CD14-positive monocyte (primary cell): Measurements from ENCODE around the gene TBL1XR1. TPM values are rescaled to one million over a fixed set of nuclear protein-coding genes. Genes with fewer than 3 reads are reported as not detected.

ENCODE experiments used
- DNase-seq, 3 donors: peaks; one replicate each; pipeline ENCODE4 v3.0.0-alpha.2; 2011 to 2022
- H2AFZ ChIP-seq: 2 replicates; pipeline ENCODE4 v1.6.0; 2012; ENCODE audit warnings: mild to moderate bottlenecking, low read depth, low read length, inconsistent platforms; ENCODE audit not compliant: insufficient read depth, poor library complexity, severe bottlenecking
- H3K27ac ChIP-seq, 2 donors: 1 replicate in 1 of 2; 2 replicates in 1 of 2; pipeline ENCODE4 v1.5.1; 2012 to 2013; ENCODE audit warnings: low read length in 2 of 2, control low read depth in 1 of 2, inconsistent platforms in 1 of 2, low read depth in 1 of 2, mild to moderate bottlenecking in 1 of 2
- H3K27me3 ChIP-seq, 2 donors: one replicate each; pipeline versions ENCODE4 v1.6.0 to v1.6.1; 2011 to 2013; ENCODE audit warnings: low read length in 2 of 2; ENCODE audit not compliant: control insufficient read depth in 2 of 2, insufficient read depth in 2 of 2
- H3K36me3 ChIP-seq, 2 donors: replicated peaks in 1 of 2; 1 replicate in 1 of 2; 2 replicates in 1 of 2; pipeline versions ENCODE4 v1.5.1 to v1.6.1; 2012 to 2013; ENCODE audit warnings: low read length in 2 of 2, control low read depth in 1 of 2, inconsistent platforms in 1 of 2, mild to moderate bottlenecking in 1 of 2; ENCODE audit not compliant: insufficient read depth in 2 of 2, control insufficient read depth in 1 of 2
- H3K4me1 ChIP-seq, 2 donors: 1 replicate in 1 of 2; 2 replicates in 1 of 2; pipeline versions ENCODE4 v1.5.1 to v1.6.1; 2012 to 2013; ENCODE audit warnings: low read length in 2 of 2, control low read depth in 1 of 2, inconsistent platforms in 1 of 2, mild to moderate bottlenecking in 1 of 2, moderate library complexity in 1 of 2; ENCODE audit not compliant: insufficient read depth in 2 of 2, control insufficient read depth in 1 of 2
- H3K4me2 ChIP-seq: replicated peaks from 2 replicates; pipeline ENCODE3; 2012; ENCODE audit warnings: low read length, moderate library complexity, mild to moderate bottlenecking; ENCODE audit not compliant: poor library complexity, severe bottlenecking; ENCODE audit errors: extremely low read depth
- H3K4me3 ChIP-seq, 3 experiments: fragments of 200-600 bp in 1 of 3; sonication (generic) in 1 of 3; replicated peaks in 1 of 3; 1 replicate in 2 of 3; 2 replicates in 1 of 3; pipeline ENCODE4 v1.5.1; 2011 to 2013; ENCODE audit warnings: low read length in 3 of 3, mild to moderate bottlenecking in 3 of 3, control low read depth in 2 of 3, low read depth in 2 of 3, inconsistent platforms in 1 of 3, moderate library complexity in 1 of 3
- H3K79me2 ChIP-seq: 2 replicates; pipeline ENCODE4 v1.6.0; 2012; ENCODE audit warnings: mild to moderate bottlenecking, control low read depth, inconsistent platforms, low read length, moderate library complexity; ENCODE audit not compliant: insufficient read depth
- H3K9ac ChIP-seq: 2 replicates; pipeline ENCODE4 v1.6.0; 2017; ENCODE audit warnings: low read length, mild to moderate bottlenecking; ENCODE audit not compliant: insufficient read depth, poor library complexity, severe bottlenecking
- H3K9me3 ChIP-seq, 2 donors: replicated peaks in 1 of 2; 1 replicate in 1 of 2; 2 replicates in 1 of 2; pipeline versions ENCODE4 v1.5.1 to v1.6.1; 2012 to 2013; ENCODE audit warnings: low read length in 2 of 2, control low read depth in 1 of 2; ENCODE audit not compliant: control insufficient read depth in 1 of 2, insufficient read depth in 1 of 2
- H4K20me1 ChIP-seq: 2 replicates; pipeline ENCODE4 v1.6.0; 2012; ENCODE audit warnings: mild to moderate bottlenecking, low read length, control low read depth, moderate library complexity; ENCODE audit not compliant: insufficient read depth
- H3K27ac Mint-ChIP-seq, 7 donors: one replicate each; pipeline ENCODE4 v1.8.0; 2020; ENCODE audit warnings: mild to moderate bottlenecking in 7 of 7, mixed read lengths in 7 of 7, moderate library complexity in 6 of 7, inconsistent platforms in 2 of 7
- H3K27me3 Mint-ChIP-seq, 3 donors: one replicate each; pipeline ENCODE4 v1.8.0; 2021 to 2022; ENCODE audit warnings: low read depth in 3 of 3, mild to moderate bottlenecking in 3 of 3, mixed read lengths in 3 of 3, moderate library complexity in 3 of 3, inconsistent platforms in 1 of 3
- H3K36me3 Mint-ChIP-seq, 2 donors: one replicate each; pipeline ENCODE4 v1.8.0; 2020; ENCODE audit warnings: mixed read lengths in 2 of 2, inconsistent platforms in 1 of 2, mild to moderate bottlenecking in 1 of 2
- H3K4me1 Mint-ChIP-seq: one replicate; pipeline ENCODE4 v1.8.0; 2020; ENCODE audit warnings: mild to moderate bottlenecking, mixed read lengths
- H3K4me3 Mint-ChIP-seq, 2 donors: one replicate each; pipeline ENCODE4 v1.8.0; 2020; ENCODE audit warnings: mild to moderate bottlenecking in 2 of 2, mixed read lengths in 2 of 2, moderate library complexity in 1 of 2
- H3K9me3 Mint-ChIP-seq, 7 donors: one replicate each; pipeline ENCODE4 v1.8.0; 2020 to 2022; ENCODE audit warnings: mixed read lengths in 7 of 7, mild to moderate bottlenecking in 6 of 7, moderate library complexity in 6 of 7, inconsistent platforms in 2 of 7
- WGBS: methylation state at CpG from one replicate; pipeline ENCODE4 v1.1.5; 2013; ENCODE audit warnings: missing lambda C conversion rate; ENCODE audit not compliant: insufficient coverage; 5-methylcytosine and 5-hydroxymethylcytosine counted together
- intact Hi-C, 2 donors: fragments of 100-400 bp; cut with micrococcal nuclease; formaldehyde crosslinking; loops; one replicate each; pipeline versions ENCODE4 v1.15.0 to v1.15.1; 2023
- polyA plus RNA-seq, 3 donors: library from polyadenylated mRNA; depleted of rRNA in 1 of 3; unstranded in 2 of 3; stranded (reverse) in 1 of 3; fragments of 300-500 nt in 2 of 3; fragments of >200 nt in 1 of 3; fragmentation: Illumina TruSeq in 2 of 3; gene quantifications; 1 replicate in 2 of 3; 2 replicates in 1 of 3; pipeline ENCODE4 v1.2.3, GENCODE V29; 2012 to 2021
- TF ChIP-seq, protein P1 (sequence below): fragments of 200-600 bp; IDR thresholded peaks from one replicate; pipeline ENCODE4 v1.8.0; 2022; ENCODE audit warnings: antibody characterized with exemption, mild to moderate bottlenecking

Gene TBL1XR1
- polyA plus RNA-seq, 3 donors: 10.2 to 20.4 (median 18.3) TPM

DNA sequence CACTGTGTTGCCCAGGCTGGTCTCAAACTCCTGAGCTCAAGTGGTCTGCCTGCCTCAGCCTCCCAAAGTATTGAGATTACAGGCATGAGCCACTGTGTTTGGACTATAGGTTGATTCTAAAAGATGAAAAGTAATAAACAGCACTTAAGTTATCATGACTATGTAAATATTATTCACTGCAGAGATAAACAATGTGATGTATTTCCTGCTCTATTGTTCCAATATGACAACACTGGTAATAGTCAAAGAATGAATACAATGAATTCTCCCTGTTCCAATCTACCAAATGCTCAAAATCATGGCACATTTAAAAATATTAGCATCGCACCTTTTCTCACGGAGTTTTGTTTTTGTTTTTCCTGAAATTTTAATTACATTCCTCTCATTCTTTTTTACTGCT, 36.8 kb upstream of the TBL1XR1 start:
- Mint-ChIP-seq H3K27me3 (no peaks in the 10 kb centered on the region), H3K4me3 (no peak overlapping the region), H3K9me3 (peaks cover 0 to 4% (median 2%) of the 10 kb centered on the region in 7 donors), H3K4me1 (peaks cover 8% of the 10 kb centered on the region), H3K36me3 (no peaks in the 10 kb centered on the region), H3K27ac (no peak overlapping the region)
- no peaks in the 10 kb centered on the region for H3K36me3 ChIP-seq
- H3K27ac ChIP-seq: no peak overlapping the region
- intact Hi-C loops: no loop called here
- H3K4me3 ChIP-seq: no peak overlapping the region
- WGBS: no CpG with 5 or more reads among the region's 2 CpGs
- no peaks in the 10 kb centered on the region for H3K27me3 ChIP-seq
- no peaks in the 10 kb centered on the region for H4K20me1 ChIP-seq
- no peak overlapping the region for H3K4me2 ChIP-seq
- no peaks in the 10 kb centered on the region for H3K9me3 ChIP-seq
- H2AFZ ChIP-seq: no peak overlapping the region
- H3K9ac ChIP-seq: no peak overlapping the region
- TF ChIP-seq, protein P1, sequence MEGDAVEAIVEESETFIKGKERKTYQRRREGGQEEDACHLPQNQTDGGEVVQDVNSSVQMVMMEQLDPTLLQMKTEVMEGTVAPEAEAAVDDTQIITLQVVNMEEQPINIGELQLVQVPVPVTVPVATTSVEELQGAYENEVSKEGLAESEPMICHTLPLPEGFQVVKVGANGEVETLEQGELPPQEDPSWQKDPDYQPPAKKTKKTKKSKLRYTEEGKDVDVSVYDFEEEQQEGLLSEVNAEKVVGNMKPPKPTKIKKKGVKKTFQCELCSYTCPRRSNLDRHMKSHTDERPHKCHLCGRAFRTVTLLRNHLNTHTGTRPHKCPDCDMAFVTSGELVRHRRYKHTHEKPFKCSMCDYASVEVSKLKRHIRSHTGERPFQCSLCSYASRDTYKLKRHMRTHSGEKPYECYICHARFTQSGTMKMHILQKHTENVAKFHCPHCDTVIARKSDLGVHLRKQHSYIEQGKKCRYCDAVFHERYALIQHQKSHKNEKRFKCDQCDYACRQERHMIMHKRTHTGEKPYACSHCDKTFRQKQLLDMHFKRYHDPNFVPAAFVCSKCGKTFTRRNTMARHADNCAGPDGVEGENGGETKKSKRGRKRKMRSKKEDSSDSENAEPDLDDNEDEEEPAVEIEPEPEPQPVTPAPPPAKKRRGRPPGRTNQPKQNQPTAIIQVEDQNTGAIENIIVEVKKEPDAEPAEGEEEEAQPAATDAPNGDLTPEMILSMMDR: no peak
- peaks cover 3 to 6% of the 10 kb centered on the region in 2 donors for H3K4me1 ChIP-seq
- DNase-seq: no peak
- H3K79me2 ChIP-seq: no peaks in the 10 kb centered on the region

DNA sequence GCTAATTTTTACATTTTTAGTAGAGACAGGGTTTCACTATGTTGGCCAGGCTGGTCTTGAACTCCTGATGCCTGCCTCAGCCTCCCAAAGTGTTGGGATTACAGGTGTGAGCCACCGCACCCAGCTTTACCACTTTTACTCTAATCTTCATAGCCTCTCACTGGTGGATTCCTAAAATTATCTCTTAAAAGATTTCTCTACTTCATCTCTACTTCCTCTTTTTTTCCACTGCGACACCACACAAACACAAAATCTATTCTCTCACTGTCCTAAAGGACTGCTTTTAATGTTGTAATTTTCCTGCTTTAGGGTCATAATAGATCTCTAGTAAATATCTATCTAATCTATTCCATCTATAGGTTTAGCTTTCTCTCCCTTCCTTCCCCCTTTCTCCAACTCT, 34.0 kb upstream of the TBL1XR1 start:
- Histone ChIP-seq H2AFZ (peak overlapping the region; percentile 0), H3K36me3 (no peaks in the 10 kb centered on the region), H3K27ac (no peak overlapping the region), H3K4me1 (peaks cover 3 to 6% of the 10 kb centered on the region in 2 donors), H3K9ac (no peak overlapping the region), H3K9me3 (peaks cover 0 to 3% of the 10 kb centered on the region in 2 donors), H3K79me2 (no peaks in the 10 kb centered on the region), H3K27me3 (no peaks in the 10 kb centered on the region), H4K20me1 (no peaks in the 10 kb centered on the region), H3K4me3 (no peak overlapping the region), H3K4me2 (no peak overlapping the region)
- H3K9me3 Mint-ChIP-seq: peaks cover 4 to 10% (median 6%) of the 10 kb centered on the region in 7 donors
- no peak overlapping the region for H3K4me3 Mint-ChIP-seq
- H3K36me3 Mint-ChIP-seq: no peaks in the 10 kb centered on the region
- TF ChIP-seq, protein P1: no peak
- 40% methylated on average over 1 of the region's 2 CpGs for WGBS
- peaks cover 0 to 1% (median 0%) of the 10 kb centered on the region in 3 donors for H3K27me3 Mint-ChIP-seq
- no peak for DNase-seq
- H3K4me1 Mint-ChIP-seq: peaks cover 8% of the 10 kb centered on the region
- intact Hi-C loops: no loop called here
- peak overlapping the region in 1 of 7 donors; percentile 42 for H3K27ac Mint-ChIP-seq
